ENCODE measurements around the gene GMPR2.

- TF ChIP-seq TARDBP (CRISPR knock-in tag; IDR thresholded peaks at IDR 0.05): no peak
- no peak for TF ChIP-seq LRRFIP1 (CRISPR knock-in tag; conservative IDR thresholded peaks at IDR 0.05)
- TF ChIP-seq ZNF615 (CRISPR knock-in tag; IDR thresholded peaks at IDR 0.05; ENCODE audit: borderline replicate concordance): no peak
- TF ChIP-seq HOXA7 (CRISPR knock-in tag; IDR thresholded peaks at IDR 0.05): no peak
- no peak for TF ChIP-seq CTCF (CRISPR knock-in tag; IDR thresholded peaks at IDR 0.05)
- TF ChIP-seq KDM5B (CRISPR knock-in tag; IDR thresholded peaks at IDR 0.05; ENCODE audit: borderline replicate concordance): no peak
- no peak for TF ChIP-seq SOX13 (IDR thresholded peaks at IDR 0.05)
- no peak for TF ChIP-seq SOX13 (CRISPR knock-in tag; conservative IDR thresholded peaks at IDR 0.05 in 1 of 2, IDR thresholded peaks at IDR 0.05 in 1 of 2)
- TF ChIP-seq RNF219 (CRISPR knock-in tag; IDR thresholded peaks at IDR 0.05): no peak
- TF ChIP-seq MXD1 (CRISPR knock-in tag; IDR thresholded peaks at IDR 0.05): no peak
- no peak for TF ChIP-seq MNT (IDR thresholded peaks at IDR 0.05)
Measured at GRCh38 chr14:24190416-24190815, 42.3 kb upstream of the GMPR2 start.
